ENCODE results near the gene COL5A1. TPM values are rescaled to one million over a fixed set of nuclear protein-coding genes. Genes with fewer than 3 reads are reported as not detected.

Gene COL5A1
- polyA plus RNA-seq, 3 donors = 0.01 TPM; not detected in 2

DNA sequence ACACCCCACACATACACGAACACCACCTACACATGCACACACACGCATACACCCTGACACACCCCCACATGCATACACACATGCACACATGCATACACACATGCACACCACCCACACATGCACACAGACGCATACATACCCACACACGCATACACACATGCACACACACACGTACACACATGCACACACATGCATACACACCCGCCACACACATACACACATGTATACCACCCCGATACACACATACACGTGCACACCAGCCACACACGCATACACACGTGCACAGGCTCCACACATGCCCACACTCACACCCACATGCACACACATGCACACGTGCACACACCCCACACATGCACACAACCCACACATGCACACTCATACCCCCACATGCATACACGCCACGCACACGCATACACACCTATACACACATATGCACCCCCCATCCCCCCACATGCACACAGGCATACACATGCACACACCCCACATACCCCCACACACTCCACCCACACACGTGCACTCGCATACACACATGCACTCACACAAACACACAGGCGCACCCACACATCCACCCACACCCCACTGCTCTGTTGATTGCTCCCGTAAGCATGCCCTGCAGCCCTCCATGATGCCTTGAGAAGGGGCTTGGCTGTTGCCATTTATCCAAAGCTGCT lies 119.3 kb downstream of the COL5A1 start:
- H3K36me3 ChIP-seq (replicated peaks in 1 of 2; ENCODE audit: control insufficient read depth in 1 of 2, insufficient read depth in 2 of 2, low read length in 2 of 2) = no peaks in the 10 kb centered on the region
- no peaks in the 10 kb centered on the region for H3K36me3 Mint-ChIP-seq
- H4K20me1 ChIP-seq (ENCODE audit: insufficient read depth, low read length) = no peaks in the 10 kb centered on the region
- no peaks in the 10 kb centered on the region for H3K4me1 ChIP-seq (ENCODE audit: control insufficient read depth in 1 of 2, insufficient read depth in 2 of 2, low read length in 2 of 2)
- H3K27me3 Mint-ChIP-seq (ENCODE audit: low read depth in 3 of 3) = peaks cover 2 to 13% (median 9%) of the 10 kb centered on the region in 3 donors
- intact Hi-C loops (cut with micrococcal nuclease) = no loop called here
- no peak overlapping the region for H3K4me3 Mint-ChIP-seq
- H3K9me3 ChIP-seq (replicated peaks in 1 of 2; ENCODE audit: control insufficient read depth in 1 of 2, insufficient read depth in 1 of 2, low read length in 2 of 2) = peaks cover 0 to 14% of the 10 kb centered on the region in 2 donors
- H3K27ac Mint-ChIP-seq = no peak overlapping the region
- no peak overlapping the region for H2AFZ ChIP-seq (ENCODE audit: insufficient read depth, low read depth, low read length, poor library complexity, severe bottlenecking)
- DNase-seq = no peak
- H3K9me3 Mint-ChIP-seq = peaks cover 0 to 11% (median 7%) of the 10 kb centered on the region in 7 donors
- TF ChIP-seq, protein P1, sequence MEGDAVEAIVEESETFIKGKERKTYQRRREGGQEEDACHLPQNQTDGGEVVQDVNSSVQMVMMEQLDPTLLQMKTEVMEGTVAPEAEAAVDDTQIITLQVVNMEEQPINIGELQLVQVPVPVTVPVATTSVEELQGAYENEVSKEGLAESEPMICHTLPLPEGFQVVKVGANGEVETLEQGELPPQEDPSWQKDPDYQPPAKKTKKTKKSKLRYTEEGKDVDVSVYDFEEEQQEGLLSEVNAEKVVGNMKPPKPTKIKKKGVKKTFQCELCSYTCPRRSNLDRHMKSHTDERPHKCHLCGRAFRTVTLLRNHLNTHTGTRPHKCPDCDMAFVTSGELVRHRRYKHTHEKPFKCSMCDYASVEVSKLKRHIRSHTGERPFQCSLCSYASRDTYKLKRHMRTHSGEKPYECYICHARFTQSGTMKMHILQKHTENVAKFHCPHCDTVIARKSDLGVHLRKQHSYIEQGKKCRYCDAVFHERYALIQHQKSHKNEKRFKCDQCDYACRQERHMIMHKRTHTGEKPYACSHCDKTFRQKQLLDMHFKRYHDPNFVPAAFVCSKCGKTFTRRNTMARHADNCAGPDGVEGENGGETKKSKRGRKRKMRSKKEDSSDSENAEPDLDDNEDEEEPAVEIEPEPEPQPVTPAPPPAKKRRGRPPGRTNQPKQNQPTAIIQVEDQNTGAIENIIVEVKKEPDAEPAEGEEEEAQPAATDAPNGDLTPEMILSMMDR (IDR thresholded peaks at IDR 0.05) = no peak
- no peak overlapping the region for H3K9ac ChIP-seq (ENCODE audit: insufficient read depth, low read length, poor library complexity, severe bottlenecking)
- no peak overlapping the region for H3K27ac ChIP-seq (ENCODE audit: low read depth in 1 of 2, low read length in 2 of 2)
- no peak overlapping the region for H3K4me2 ChIP-seq (replicated peaks; ENCODE audit: extremely low read depth, low read length, poor library complexity, severe bottlenecking)
- H3K79me2 ChIP-seq (ENCODE audit: insufficient read depth, low read length) = no peaks in the 10 kb centered on the region
- H3K4me3 ChIP-seq (replicated peaks in 1 of 3; ENCODE audit: low read depth in 2 of 3, low read length in 3 of 3) = no peak overlapping the region
- WGBS (ENCODE audit: insufficient coverage) = 89% methylated on average over 18 of the region's 18 CpGs
- no peaks in the 10 kb centered on the region for H3K4me1 Mint-ChIP-seq
- peaks cover 0 to 2% of the 10 kb centered on the region in 2 donors for H3K27me3 ChIP-seq (ENCODE audit: control insufficient read depth in 2 of 2, insufficient read depth in 2 of 2, low read length in 2 of 2)

DNA sequence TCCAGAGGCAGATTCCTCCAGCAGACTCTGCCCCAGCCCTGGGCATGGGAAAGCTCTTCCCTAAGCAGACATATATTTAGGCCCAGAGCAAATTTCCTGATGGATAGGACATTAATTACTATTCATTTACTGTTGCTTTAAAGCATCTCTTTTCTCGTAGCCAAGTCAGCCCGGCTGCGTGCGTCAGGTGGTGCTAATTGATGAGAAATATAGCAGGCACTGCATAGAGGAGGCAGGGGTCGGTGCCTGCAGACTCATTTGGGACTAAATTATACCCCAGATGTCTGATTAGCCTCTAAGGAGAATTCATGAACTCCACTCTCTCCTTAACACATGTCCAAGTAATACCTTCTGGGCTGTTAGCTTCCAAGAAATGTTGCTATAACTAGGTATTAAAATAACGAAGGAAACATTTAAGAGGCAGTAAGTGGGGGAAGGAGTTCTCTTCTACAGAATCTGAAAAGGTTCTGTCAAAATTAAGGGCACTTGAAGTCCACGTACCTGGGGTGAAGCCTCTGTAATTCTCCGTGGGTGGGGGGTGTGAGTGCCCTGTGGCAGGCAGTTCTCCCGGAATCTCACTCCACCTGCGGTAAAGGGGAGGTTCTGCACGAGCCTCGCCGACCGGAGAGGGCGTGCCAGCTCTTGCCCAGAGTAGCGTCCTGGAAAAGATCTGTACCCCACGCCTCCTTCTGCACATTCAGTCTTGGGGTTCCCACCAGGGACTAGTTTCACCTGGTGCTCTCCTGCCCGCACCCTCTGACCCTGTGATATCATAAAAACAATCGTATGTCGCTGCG lies 123.1 kb downstream of the COL5A1 start:
- Mint-ChIP-seq H3K27me3 (ENCODE audit: low read depth in 3 of 3) (peaks cover 15 to 43% (median 39%) of the 10 kb centered on the region in 3 donors), H3K36me3 (no peaks in the 10 kb centered on the region), H3K4me1 (no peaks in the 10 kb centered on the region), H3K27ac (no peak overlapping the region), H3K4me3 (no peak overlapping the region), H3K9me3 (peaks cover 0 to 9% (median 6%) of the 10 kb centered on the region in 7 donors)
- no peak overlapping the region for H2AFZ ChIP-seq (ENCODE audit: insufficient read depth, low read depth, low read length, poor library complexity, severe bottlenecking)
- peaks cover 0 to 13% of the 10 kb centered on the region in 2 donors for H3K9me3 ChIP-seq (replicated peaks in 1 of 2; ENCODE audit: control insufficient read depth in 1 of 2, insufficient read depth in 1 of 2, low read length in 2 of 2)
- intact Hi-C loops (cut with micrococcal nuclease) = no loop called here
- no peaks in the 10 kb centered on the region for H4K20me1 ChIP-seq (ENCODE audit: insufficient read depth, low read length)
- no peak overlapping the region for H3K27ac ChIP-seq (ENCODE audit: low read depth in 1 of 2, low read length in 2 of 2)
- DNase-seq = no peak
- WGBS (ENCODE audit: insufficient coverage) = 91% methylated on average over 6 of the region's 21 CpGs
- no peaks in the 10 kb centered on the region for H3K36me3 ChIP-seq (replicated peaks in 1 of 2; ENCODE audit: control insufficient read depth in 1 of 2, insufficient read depth in 2 of 2, low read length in 2 of 2)
- no peaks in the 10 kb centered on the region for H3K79me2 ChIP-seq (ENCODE audit: insufficient read depth, low read length)
- no peaks in the 10 kb centered on the region for H3K4me1 ChIP-seq (ENCODE audit: control insufficient read depth in 1 of 2, insufficient read depth in 2 of 2, low read length in 2 of 2)
- TF ChIP-seq, protein P1 (IDR thresholded peaks at IDR 0.05) = no peak
- H3K9ac ChIP-seq (ENCODE audit: insufficient read depth, low read length, poor library complexity, severe bottlenecking) = no peak overlapping the region
- no peak overlapping the region for H3K4me3 ChIP-seq (replicated peaks in 1 of 3; ENCODE audit: low read depth in 2 of 3, low read length in 3 of 3)
- no peak overlapping the region for H3K4me2 ChIP-seq (replicated peaks; ENCODE audit: extremely low read depth, low read length, poor library complexity, severe bottlenecking)
- H3K27me3 ChIP-seq (ENCODE audit: control insufficient read depth in 2 of 2, insufficient read depth in 2 of 2, low read length in 2 of 2) = peaks cover under 1 to 36% of the 10 kb centered on the region in 2 donors

Data from CD14-positive monocyte (primary cell).